DND-41 (cell line): Measurements from ENCODE around the gene GJB4.

Source experiments
- EZH2 ChIP-seq: IDR thresholded peaks from 3 replicates; pipeline ENCODE4 v1.6.1; 2012; ENCODE audit warnings: borderline replicate concordance, low read depth, mild to moderate bottlenecking, moderate library complexity, low read length, inconsistent platforms; ENCODE audit not compliant: severe bottlenecking
- TF ChIP-seq, protein P1 (sequence below): IDR thresholded peaks from 2 replicates; pipeline ENCODE4 v1.5.1; 2012; ENCODE audit warnings: borderline replicate concordance, low read length, moderate library complexity, mild to moderate bottlenecking; ENCODE audit not compliant: poor library complexity, severe bottlenecking; ENCODE audit errors: extremely low read depth

DNA sequence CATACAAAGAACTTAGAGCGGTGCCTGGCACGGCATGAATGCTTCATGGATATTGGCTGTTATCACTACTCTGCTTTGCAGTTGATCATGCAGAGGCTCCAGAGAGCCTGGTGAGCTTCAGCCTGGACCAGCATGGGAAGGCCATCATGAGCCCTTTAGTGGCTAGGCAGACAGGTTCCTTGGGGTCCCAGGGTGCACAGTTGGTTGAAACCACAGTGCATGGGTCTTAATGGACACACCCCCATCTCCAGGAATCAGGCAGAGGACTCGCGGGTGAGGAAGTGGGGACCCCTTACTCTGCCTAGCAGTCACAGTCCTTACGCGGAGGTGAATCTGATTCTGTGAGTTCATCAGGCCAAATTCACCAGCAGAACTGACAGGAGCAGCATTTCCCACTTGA lies 3.6 kb upstream of the GJB4 start:
- TF ChIP-seq, protein P1, sequence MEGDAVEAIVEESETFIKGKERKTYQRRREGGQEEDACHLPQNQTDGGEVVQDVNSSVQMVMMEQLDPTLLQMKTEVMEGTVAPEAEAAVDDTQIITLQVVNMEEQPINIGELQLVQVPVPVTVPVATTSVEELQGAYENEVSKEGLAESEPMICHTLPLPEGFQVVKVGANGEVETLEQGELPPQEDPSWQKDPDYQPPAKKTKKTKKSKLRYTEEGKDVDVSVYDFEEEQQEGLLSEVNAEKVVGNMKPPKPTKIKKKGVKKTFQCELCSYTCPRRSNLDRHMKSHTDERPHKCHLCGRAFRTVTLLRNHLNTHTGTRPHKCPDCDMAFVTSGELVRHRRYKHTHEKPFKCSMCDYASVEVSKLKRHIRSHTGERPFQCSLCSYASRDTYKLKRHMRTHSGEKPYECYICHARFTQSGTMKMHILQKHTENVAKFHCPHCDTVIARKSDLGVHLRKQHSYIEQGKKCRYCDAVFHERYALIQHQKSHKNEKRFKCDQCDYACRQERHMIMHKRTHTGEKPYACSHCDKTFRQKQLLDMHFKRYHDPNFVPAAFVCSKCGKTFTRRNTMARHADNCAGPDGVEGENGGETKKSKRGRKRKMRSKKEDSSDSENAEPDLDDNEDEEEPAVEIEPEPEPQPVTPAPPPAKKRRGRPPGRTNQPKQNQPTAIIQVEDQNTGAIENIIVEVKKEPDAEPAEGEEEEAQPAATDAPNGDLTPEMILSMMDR: no peak
- no peak for TF ChIP-seq EZH2
